Measurements from ENCODE around the gene EXOSC1.

The EXOSC1 gene

DNA sequence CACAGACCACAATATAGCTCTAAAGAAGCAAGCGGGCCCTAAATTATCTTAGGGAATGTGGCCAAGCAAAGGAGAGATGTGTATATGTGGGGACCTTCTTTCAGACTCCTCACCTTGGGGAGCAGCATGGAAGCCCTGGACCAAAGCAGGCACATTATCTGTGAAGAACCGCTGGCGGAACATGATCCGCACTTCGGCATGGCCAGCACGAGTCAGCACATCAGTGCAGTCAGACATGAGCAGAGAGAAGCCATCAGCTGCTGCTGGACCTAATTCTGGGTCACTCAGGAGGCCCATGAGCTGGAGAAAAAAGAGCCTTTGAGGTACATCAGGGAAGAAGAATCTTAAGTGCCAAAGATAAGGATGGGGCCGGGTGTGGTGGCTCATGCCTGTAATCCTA, 14.1 kb upstream of the EXOSC1 start:
- no peak overlapping the region for H3K4me3 ChIP-seq (ENCODE audit: low read depth, low read length)
- DNase-seq (ENCODE audit: low read depth): no peak
- TF ChIP-seq, protein P1, sequence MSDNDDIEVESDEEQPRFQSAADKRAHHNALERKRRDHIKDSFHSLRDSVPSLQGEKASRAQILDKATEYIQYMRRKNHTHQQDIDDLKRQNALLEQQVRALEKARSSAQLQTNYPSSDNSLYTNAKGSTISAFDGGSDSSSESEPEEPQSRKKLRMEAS (IDR thresholded peaks at IDR 0.05; ENCODE audit: low read depth, low read length): no peak
- no peak for TF ChIP-seq MYC (IDR thresholded peaks at IDR 0.05; ENCODE audit: low read depth, low read length)
- TF ChIP-seq POLR2A (IDR thresholded peaks at IDR 0.05; ENCODE audit: extremely low read depth, insufficient read length): no peak
- TF ChIP-seq, protein P2, sequence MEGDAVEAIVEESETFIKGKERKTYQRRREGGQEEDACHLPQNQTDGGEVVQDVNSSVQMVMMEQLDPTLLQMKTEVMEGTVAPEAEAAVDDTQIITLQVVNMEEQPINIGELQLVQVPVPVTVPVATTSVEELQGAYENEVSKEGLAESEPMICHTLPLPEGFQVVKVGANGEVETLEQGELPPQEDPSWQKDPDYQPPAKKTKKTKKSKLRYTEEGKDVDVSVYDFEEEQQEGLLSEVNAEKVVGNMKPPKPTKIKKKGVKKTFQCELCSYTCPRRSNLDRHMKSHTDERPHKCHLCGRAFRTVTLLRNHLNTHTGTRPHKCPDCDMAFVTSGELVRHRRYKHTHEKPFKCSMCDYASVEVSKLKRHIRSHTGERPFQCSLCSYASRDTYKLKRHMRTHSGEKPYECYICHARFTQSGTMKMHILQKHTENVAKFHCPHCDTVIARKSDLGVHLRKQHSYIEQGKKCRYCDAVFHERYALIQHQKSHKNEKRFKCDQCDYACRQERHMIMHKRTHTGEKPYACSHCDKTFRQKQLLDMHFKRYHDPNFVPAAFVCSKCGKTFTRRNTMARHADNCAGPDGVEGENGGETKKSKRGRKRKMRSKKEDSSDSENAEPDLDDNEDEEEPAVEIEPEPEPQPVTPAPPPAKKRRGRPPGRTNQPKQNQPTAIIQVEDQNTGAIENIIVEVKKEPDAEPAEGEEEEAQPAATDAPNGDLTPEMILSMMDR (IDR thresholded peaks at IDR 0.05; ENCODE audit: low read depth, low read length): no peak

DNA sequence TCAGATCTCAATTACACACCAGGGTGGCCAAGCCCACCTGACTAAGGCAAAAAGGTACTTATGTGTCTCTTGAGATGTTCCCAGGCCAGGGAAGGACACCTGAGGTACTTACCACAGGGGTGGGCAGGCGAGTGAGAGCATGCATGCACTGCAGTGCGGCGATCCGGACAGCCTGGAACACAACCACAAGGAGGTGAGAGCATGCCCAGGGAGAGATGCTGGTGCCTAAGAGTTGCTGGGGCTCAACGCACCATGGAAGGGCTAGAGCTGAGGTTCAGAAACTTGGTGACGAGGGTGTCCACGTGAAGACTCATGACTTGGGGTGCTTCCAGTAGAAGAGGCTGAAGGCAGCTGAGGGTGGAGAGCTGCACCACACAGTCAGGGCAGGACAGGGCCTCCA, 13.3 kb upstream of the EXOSC1 start:
- no peak overlapping the region for H3K4me3 ChIP-seq (ENCODE audit: low read depth, low read length)
- no peak for DNase-seq (ENCODE audit: low read depth)
- no peak for TF ChIP-seq MYC (IDR thresholded peaks at IDR 0.05; ENCODE audit: low read depth, low read length)
- TF ChIP-seq POLR2A (IDR thresholded peaks at IDR 0.05; ENCODE audit: extremely low read depth, insufficient read length): no peak
- TF ChIP-seq, protein P2 (IDR thresholded peaks at IDR 0.05; ENCODE audit: low read depth, low read length): no peak
- TF ChIP-seq, protein P1 (IDR thresholded peaks at IDR 0.05; ENCODE audit: low read depth, low read length): no peak

DNA sequence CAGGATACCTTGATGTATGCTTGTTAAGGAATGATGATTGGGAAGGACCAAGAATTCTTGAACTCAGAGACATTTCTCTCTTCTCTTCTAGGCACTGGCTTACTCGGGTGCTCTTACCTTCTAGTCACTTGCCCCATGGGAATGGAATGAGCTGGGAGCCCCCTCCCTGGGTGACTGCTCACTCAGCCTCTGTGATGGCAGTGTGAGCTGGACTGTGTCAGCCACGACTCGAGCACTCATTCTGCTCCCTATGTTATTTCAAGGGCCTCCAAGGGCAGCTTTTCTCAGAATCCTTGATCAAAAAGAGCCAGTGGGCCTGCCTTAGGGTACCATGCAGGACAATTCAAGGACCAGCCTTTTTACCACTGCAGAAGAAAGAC, 10.9 kb upstream of the EXOSC1 start:
- TF ChIP-seq, protein P2 (IDR thresholded peaks at IDR 0.05; ENCODE audit: low read depth, low read length): no peak
- TF ChIP-seq, protein P1 (IDR thresholded peaks at IDR 0.05; ENCODE audit: low read depth, low read length): no peak
- no peak for TF ChIP-seq POLR2A (IDR thresholded peaks at IDR 0.05; ENCODE audit: extremely low read depth, insufficient read length)
- TF ChIP-seq MYC (IDR thresholded peaks at IDR 0.05; ENCODE audit: low read depth, low read length): no peak
- H3K4me3 ChIP-seq (ENCODE audit: low read depth, low read length): no peak overlapping the region
- no peak for DNase-seq (ENCODE audit: low read depth)

DNA sequence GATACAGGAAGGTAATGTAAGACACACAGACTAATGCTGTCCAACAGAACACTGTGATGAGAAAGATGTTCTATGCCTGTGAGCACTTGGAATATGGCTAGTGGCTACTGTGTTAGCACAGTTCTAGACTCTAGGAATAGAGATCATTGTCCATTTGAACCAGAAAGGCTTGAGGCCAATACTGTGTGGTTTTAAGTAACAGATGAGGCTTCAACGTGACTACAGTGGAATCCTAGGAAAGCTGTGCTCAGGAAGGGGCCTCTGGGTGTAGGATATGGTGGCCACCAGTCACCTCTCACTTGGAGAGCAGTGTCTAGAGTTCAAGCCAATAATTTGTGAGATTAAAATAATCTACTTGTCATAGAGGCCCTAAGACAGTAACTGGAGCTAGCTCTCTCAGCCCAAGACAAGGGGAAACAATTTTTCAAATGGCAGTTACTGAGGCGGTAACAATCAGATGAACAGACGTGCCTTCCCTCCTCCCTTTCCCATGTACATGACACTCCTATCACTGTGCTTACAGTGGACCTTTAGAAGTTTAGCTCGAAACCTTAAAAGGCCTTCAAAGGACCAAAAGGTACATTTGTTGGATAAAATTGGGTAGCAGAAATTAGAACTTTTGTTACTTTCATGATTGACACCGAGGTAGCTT, 10.4 kb upstream of the EXOSC1 start:
- DNase-seq (ENCODE audit: low read depth): no peak
- H3K4me3 ChIP-seq (ENCODE audit: low read depth, low read length): no peak overlapping the region
- TF ChIP-seq, protein P1 (IDR thresholded peaks at IDR 0.05; ENCODE audit: low read depth, low read length): no peak
- TF ChIP-seq MYC (IDR thresholded peaks at IDR 0.05; ENCODE audit: low read depth, low read length) (no peak), POLR2A (IDR thresholded peaks at IDR 0.05; ENCODE audit: extremely low read depth, insufficient read length) (no peak)
- TF ChIP-seq, protein P2 (IDR thresholded peaks at IDR 0.05; ENCODE audit: low read depth, low read length): no peak

DNA sequence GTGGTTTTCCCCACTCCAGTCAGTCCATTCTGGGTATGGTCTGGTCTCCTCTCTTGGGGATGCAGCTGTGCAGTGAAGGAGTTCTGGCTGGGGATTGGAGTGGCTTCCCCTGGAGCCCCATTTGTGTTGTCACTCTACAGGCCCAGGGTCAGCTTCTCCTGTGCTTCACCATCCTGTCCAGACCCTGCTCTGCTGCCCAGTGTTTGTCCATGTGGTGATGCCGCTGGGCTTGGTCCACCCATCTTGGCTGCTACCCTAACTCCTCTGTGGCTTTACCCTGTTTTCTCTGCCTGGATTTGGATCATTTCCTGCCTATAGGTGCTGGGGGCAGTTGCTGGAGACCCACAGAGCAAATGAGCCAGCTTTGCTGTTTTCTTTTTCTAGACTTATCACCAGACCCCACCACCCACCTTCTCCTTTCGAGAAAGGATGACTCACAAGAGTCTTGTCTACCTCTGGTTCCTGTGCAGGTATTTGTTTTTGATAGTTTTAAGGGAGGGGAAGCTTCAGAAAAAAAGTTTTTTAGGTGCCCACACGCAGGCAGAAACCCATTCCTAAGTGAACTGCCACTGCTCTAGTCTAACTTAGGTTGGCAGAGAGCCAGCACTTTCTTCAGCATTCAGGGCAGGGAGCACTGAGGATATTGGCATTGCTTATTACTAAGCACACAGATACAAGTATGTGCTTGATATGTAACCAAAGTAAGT, 8.7 kb upstream of the EXOSC1 start:
- TF ChIP-seq MYC (IDR thresholded peaks at IDR 0.05; ENCODE audit: low read depth, low read length) (no peak), POLR2A (IDR thresholded peaks at IDR 0.05; ENCODE audit: extremely low read depth, insufficient read length) (no peak)
- TF ChIP-seq, protein P1 (IDR thresholded peaks at IDR 0.05; ENCODE audit: low read depth, low read length): no peak
- TF ChIP-seq, protein P2 (IDR thresholded peaks at IDR 0.05; ENCODE audit: low read depth, low read length): no peak
- H3K4me3 ChIP-seq (ENCODE audit: low read depth, low read length): no peak overlapping the region
- DNase-seq (ENCODE audit: low read depth): no peak

Data from NB4 (cell line).